HPDE6-E6E7 (cell line): ENCODE measurements around the gene YWHAG.
A peak's percentile ranks its signal among the peaks of the same experiment; 100 is the strongest.
"Not testable (repeated sequence)": the region's sequence is repeated elsewhere in the genome, so short reads cannot be mapped to it uniquely, and the experiment has no call there.

Experiments
- DNase-seq: peaks from one replicate; pipeline ENCODE4 v3.0.0; 2011; ENCODE audit warnings: missing footprints; ENCODE audit errors: extremely low spot score

Gene YWHAG

DNA sequence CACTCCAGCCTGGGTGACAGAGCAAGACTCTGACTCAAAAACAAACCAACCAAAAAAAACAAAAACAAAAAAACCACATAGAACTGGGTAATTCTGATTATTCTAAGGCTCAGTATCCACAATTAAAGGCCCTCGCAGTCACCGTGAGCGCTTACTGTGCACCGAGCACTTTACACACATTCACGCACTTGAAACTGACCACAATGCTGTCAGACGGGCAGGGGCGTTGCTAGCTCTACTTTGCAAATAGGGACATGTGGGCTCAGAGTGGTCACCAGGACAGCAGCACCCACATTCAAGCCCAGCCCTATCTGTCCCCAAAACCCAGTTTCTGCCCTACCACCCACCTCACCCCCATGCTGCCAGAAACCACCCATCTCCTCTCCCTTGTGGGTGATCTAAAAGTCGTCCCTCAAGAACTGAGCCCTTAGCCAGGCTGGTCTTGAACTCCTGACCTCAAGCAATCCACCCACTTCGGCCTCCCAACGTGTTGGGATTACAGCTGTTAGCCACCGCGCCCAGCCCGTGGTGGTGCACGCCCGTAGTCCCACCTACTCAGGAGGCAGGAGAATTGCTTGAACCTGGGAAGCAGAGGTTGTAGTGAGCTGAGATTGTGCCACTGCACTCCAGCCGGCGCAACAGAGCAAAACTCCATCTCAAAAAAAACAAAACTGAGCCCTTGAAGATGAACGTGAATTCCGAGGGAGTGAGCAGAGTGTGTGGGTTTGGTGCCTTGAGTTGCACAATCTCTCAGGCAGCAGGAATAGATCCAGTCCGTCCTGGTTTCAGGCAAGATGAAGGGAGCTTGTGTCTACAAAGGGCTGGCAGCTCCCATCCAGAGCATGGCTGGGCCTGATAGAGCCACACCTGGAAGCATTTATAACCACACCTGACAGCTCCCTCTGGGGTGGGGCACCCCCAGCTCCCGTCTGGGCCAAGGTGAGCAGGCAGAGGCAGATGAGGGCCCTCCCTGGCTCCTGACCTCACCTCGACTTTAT is 61.7 kb downstream of the YWHAG start:
- DNase-seq, result peak; percentile 72

DNA sequence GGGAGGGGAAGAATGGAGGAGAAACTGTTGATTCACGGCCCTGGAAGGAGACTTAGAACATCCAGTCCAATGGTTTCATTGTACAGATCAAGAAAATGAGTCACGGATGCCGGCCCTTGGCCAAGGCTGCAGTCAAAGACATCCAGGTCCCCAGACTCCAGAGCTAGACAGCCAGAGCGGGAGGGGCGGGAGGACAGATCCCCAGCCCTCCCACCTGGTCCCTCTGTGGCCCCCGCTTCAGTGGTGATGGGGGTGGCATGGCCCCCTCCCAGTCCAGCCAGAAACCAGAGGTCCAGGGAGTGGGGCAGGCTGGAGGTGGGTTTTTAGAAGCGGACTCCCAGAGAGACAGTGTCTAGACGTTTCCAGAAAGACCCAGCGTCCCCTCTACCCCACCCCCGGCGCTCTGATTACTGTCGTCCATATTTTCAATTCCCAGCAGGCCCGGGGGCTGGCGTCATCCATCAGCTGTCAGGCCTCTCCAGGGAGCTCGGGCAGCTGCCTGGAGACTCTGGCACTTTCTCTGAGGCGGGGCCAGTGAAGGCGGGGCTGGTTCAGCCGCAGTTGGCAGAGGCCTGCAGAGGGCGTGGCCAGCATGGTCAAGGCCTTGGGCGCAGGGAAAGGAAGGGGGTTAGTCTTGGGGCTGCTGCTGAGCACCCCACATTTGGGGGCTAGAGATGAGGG is 64.3 kb downstream of the YWHAG start:
- peak; percentile 78 for DNase-seq

DNA sequence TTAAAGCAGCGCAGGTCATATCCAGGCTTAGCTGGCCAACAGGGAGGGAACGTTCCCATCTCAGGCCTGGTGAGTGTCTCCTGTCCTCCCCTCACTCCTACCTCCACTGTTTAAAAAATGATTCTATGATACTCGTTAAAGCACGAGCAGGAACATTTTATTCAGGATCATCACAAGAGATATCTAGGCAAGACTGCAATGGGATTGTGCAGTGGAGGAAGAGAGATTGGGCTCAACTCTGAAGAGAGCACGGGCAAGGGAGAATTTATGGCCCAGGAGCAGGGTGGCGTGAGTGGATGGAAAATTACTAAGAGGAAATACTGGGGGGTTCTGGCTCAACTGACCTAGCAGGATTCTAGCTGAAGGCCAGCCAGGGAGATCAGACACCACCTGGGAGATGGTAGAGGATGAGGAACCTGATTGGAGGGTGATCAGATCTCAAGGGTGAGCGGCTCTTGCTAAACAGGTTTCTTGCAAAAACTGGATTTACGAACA is 65.3 kb downstream of the YWHAG start:
- DNase-seq, result no peak

DNA sequence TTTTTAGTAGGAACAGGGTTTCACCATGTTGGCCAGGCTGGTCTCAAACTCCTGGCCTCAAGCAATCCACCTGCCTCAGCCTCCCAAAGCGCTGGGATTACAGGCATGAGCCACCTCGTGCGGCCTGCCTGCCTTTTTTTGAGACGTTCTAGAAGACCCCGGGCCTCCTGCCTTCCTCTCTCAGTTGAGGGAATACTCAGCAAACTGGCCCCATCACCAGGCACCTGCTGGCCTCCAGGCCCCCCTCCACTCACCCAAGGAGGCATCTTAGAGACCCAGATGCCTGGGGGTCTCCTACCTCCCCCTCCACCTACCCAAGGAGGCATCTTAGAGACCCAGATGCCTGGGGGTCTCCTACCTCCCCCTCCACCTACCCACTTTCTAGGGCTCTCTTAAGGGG is 65.9 kb downstream of the YWHAG start:
- not testable (repeated sequence) for DNase-seq

DNA sequence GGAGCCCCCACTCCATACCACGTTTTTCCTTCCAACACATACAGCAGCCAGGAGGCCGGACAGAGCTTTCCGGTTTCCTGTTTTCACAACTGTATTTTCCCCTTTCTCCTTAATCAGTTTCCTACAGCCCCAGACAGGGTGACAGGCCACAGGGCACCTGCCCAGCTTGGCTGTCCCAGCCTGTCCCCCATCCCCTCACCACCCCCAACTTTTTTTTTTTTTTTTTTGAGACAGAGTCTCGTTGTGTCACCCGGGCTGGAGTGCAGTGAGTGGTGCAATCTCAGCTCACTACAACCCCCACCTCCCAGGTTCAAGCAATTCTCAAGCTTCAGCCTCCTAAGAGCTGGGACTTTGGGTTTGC is 66.6 kb downstream of the YWHAG start:
- DNase-seq, result no peak

DNA sequence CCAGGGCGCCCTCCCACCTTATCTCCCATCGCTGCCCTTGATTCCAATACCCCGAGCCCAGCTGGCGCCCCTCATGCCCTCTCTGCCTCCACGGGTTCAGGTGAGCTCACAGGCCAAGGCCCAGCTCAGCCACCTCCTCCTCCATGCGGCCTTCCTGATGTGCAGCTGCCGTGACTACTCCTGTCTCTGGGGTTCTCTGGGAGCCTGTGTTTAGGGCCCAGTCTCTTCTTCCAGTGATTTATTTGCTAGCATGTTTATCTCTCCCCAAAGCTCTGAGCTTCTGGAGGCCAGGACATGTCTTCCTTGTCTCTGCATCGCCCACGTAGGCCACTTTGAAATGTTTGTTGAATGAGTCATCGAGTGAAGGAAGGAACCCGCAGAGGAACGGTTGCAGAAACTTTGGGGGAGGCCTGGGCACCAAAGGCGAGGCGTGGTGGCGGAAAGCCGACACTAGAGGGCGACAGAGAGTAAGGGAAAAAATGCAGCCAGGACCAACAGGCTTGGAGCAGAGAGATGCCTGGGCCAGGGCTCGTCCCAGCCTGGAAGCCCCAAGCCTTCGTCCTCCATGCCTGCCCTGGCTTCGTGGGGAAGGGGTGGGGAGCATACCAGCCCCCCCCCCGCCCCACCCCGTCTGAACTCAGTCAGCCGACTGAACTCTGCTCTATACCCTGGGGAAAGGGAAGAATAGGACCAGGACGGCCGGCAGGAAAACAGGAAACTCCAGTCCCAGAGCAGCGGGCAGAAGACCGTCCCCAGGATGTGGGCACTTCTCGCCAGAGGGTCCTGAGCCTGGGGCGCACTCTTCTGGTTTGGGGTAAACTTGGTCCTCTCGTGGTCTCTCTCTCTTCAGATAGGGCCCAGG is 67.2 kb downstream of the YWHAG start:
- DNase-seq, result peak; percentile 88

DNA sequence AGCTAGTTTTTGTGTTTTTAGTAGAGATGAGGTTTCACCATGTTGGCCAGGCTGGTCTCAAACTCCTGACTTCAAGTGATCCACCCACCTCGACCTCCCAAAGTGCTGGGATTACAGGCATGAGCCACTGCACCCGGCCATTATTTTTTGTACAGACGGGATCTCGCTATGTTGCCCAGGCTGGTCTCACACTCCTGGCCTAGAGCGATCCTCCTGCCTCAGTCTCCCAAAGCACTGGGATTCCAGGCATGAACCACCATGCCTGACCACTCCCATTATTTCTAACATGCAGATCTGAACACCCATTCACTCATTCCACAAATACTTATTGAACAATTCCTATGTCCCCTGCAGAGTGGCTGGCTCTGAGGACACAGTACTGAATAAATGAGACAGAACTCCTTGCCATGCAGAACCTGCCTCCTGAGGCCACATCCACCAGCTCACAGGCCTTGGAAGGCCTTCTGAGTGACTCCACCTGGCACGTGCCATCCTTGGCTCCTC is 67.9 kb downstream of the YWHAG start:
- not testable (repeated sequence) for DNase-seq

DNA sequence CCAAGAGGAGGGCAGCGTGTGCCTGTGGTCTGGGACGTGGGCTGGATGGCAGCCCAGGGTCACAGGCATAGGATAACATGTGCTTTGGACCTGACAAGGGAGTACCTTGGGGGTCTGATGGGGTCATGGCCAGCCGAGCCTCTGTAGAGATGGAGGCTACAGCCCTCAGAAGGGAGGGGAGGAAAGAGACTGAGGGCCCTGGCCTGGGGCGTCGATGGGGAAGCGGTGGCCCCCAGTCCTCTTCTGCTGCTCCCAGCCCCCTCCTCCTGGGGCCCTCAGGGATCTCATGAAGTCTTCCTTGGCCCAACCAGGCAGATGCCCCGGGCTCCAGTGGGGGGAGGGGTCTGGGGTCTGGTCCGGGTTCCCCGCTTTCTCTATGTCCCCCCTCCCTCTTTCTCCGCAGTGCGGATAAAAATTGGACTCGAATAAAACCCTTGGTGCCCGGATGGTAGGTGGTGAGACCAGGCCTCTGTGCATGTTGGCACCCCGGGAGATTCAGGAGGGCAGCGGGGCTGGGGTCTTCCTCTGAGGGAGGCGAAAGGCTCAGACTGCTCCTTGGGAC is 71.9 kb downstream of the YWHAG start:
- DNase-seq, result no peak

DNA sequence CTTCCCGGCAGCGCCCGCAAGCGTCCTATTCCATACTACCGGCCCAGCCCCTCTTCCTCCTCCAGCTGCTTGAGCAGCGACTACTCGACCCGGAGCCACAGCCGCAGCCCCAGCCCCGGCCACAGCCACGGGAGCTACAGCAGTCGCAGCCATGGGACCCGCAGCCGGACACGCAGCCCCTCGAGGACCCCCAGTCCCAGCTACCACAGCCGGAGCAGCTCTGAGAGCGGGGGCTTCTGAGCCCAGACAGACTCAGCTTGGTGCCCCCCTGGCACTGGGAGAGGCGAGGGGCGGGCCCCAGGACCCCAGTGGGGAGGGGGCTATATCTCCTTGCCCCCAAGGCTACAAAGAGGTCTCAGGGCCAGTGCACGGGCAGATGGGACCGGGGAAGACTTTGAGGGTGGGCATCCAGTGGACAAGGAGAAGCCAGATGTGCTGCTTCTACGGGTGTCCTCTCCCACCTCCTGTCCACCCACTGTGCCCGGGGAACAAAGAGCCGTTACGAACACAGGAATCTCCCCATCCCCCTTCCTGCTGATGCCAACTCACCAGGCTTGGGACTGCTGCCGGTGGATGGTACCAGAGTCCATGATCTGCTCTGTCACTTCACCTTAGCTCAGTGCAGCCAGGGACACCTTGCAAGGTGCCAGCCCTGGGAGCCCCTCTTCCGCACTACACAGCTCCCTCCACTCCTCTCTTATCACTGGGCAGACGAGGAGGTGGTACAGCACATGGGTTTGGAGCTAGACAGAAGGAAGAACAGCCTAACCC is 73.0 kb downstream of the YWHAG start:
- DNase-seq, result no peak

DNA sequence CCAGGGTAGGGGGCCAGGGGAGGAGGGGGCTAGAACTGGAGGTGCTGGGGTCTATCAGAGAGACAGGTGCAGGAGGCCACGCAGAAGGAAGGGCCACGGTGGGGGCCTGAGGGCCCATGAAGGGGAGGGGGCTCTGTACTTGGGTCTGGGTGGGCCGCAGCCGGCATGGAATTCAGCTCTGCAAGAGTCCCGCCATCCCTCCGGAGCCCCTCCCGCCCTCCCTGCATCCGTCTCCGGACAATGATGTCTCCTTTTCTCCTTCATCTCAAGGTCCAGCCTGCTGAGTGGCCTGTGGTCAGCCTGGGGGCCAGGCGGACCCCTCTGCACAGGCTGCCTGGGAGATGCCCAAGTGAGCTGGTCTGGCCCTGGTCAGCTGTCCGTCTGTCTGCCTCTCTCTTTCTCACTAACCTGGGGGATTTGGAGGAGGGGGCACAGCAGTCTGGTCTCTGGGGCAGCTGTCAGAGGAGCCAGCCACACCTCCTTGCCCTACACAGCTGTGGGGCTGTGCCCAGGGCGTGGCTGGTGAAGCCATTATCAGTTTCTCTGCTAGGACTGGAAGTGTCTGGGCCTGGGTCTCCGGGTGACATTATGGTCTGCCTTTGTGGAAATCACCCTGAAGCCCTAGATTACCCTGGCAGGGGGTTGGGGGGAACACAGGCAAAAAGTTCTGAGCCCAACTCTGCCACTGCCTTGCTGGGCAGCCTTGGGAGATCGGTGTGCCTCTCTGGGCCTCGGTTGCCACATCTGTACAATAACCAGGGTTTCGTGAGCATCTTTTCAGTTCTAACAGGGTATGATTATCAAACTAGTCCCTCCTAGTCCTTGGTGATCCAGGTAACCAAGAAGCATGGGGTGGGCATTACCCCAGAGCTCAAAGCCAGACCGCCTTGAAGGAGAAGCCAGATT is 75.3 kb downstream of the YWHAG start:
- no peak for DNase-seq

DNA sequence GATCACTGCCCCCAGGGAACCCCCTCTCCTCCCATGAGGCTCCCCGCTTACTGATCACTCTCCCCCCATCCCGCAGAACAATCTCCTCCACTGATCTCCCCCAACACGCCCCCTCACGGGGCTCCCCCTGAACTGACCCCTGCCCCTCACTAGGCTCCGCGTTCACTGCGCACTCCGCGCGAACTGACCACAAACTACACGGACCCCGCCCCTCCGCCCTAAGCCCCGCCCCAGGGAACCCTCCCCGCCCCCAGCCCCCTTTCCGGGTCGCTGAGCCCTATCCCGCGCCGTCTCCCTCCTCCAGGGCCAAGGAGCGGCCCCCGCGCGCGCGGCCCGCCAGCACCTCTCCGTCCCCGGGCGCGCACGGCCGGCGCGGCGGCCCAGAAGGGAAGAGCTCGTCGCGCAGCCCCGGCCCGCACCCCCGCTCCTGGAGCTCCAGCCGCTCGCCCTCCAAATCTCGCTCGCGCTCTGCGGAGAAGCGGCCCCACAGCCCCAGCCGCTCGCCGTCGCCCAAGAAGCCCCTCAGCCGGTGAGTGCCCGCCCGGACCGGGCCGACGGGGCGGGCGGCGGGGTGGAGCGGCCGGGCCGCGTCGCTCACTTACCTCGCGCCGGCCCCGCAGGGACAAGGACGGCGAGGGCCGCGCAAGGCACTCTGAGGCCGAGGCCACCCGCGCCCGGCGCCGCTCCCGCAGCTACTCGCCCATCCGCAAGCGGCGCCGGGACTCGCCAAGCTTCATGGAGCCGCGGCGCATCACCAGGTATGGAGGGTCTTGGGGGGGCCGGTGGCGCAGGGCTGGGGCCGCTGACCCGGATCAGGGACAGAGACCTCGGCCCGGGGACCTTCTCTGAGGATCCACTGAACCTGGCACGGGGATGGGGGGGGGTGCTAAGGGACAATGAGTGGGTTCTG is 76.2 kb downstream of the YWHAG start:
- DNase-seq, result no peak

DNA sequence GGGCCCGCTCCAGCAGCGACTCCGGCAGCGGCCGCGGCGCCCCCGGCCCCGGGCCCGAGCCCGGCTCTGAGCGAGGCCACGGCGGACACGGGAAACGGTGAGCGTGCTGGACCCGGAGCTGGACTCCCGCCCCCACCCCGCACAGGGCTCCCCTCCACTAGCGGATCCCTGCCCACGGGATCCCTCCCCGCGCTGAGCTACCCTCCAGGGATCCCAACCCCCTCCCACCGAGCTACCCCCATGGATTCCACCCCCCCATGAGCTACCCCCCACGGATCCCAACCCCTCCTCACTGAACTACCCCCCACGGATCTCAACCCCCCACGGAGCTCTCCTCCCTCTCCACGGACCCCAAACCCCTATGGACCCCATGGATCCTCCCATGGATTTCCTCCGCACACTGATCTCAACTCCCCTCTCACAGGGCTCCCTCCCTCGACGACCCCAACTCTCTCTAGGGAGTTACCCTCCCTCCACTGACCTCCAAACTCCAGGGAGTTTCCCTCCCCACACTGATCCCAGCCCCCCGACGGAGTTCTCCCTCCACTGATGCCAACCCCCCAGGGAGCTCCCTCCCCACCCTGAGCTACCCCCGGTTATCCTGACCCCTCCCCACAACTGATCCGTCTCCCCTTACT is 77.0 kb downstream of the YWHAG start:
- DNase-seq, result no peak

DNA sequence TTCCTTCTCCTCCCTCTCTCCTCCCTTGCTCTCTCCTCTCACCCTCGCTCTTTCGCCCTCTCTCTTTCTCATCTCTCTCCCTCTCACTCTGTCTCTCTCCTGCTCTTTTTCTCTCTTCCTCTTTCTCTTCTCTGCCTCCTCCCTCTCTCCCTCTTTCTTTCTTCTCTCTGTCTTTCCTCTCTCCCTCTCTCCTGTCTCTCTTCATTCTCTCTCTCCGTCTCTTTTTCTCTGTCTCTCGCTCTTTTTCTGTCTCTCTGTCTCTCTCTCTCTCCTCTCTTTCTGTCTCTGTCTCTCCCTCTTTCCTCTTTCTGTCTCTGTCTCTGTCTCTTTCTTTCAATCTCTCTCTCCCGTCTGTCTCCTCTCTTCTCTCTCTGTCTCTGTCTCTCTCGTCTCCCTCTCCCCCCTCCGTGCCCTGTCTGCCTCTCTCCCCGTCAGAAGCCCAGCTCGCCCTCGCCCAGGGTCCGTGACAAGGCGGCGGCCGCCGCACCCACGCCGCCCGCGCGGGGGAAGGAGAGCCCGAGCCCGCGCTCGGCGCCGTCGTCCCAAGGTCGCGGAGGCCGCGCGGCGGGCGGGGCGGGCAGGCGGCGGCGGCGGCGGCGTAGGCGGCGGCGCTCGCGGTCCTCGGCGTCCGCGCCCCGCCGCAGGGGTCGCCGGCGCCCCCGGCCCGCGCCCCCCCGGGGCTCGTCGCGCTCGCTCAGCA is 77.6 kb downstream of the YWHAG start:
- DNase-seq, result no peak

DNA sequence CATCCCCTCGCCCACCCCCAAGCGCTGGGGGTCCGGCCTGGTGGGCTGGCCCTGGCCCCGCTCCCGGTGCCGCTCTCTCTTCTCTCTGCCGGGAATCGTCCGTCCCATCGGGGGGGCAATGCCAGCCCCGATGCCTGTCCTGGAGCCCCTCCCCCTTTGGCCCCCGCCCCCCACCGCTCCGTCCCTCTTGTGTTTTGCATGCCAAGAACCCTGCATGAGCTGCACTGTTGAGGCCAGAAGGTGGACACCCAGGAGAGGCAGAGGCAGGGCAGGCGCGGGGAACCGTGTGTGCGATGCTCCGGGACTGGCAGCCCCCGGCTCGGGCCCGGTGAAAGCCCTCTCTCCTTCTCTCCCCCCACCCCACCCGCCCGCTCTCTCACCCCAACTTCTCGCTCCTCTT is 78.4 kb downstream of the YWHAG start:
- DNase-seq, result no peak

DNA sequence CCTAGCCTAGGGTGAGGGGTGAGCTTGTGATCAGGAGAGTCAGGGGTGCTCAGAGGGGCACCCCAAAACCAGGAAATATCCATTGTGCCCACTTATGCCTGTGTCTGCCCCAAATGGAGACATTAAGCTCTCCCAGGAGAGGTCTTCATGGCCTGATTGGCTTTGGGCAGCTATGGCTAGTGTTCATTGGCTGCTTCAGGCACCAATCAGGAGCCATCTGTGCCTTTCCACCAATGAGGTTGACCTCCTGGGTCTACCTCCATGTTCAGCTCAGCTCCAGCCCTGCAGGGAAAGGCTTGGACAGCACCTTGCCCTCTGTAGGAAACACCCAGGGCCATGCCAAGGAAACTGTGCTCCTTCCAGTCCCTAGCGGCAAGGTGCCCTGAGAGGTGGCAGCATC is 80.3 kb downstream of the YWHAG start:
- no peak for DNase-seq
